GM12875 (cell line): ENCODE data around the gene CSF1.

Source experiments
- H3K4me3 ChIP-seq: one replicate; pipeline ENCODE4 v1.5.1; 2011; ENCODE audit warnings: low read depth, low read length, control low read depth
- TF ChIP-seq, protein P1 (sequence below): IDR thresholded peaks from 2 replicates; pipeline ENCODE4 v1.5.1; 2011; ENCODE audit warnings: low read depth, mild to moderate bottlenecking, control low read depth, inconsistent platforms, low read length, moderate library complexity, borderline replicate concordance; ENCODE audit not compliant: insufficient read depth

The CSF1 gene

DNA sequence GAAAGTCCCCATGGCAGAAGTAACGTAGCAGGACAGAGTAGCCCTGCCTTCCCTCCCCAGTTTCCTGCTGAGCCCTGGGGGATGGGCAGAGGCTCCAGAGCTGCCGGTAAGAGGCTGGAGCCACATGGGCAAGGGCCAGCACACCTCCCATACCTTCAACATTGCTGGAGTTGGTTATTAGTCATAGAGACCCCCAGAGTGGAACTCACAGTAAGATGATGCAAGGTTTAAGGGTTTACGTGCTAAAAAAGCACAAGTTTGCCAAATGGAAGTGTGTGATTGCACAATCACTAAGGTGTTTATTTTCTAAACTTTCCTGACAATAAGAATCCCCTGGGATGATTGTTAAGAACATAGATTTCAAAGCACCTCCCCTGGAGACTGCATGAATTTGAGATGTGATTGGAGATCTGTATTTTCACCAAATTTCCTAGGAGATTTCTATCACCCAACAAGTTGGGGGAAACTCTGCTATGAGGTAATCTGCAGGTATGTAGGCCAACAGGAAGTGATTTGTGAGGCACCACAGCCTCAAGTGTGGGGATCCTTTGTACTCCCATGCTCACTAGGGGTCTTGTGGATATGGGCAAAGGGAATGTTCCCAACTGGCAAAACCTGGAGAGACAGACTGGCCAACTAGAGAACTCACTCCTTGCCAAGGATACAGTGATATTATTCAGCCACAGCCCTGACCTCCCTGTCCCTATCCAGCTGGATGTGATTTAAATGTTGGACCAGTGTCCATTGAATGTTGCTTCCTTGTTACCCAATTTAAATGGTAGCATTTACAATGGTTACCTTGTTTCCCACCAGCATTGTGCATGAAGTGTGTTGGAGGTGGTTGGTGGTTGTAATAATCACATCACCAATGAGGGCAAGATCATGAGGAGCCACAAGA, 37.1 kb upstream of the CSF1 start:
- TF ChIP-seq, protein P1, sequence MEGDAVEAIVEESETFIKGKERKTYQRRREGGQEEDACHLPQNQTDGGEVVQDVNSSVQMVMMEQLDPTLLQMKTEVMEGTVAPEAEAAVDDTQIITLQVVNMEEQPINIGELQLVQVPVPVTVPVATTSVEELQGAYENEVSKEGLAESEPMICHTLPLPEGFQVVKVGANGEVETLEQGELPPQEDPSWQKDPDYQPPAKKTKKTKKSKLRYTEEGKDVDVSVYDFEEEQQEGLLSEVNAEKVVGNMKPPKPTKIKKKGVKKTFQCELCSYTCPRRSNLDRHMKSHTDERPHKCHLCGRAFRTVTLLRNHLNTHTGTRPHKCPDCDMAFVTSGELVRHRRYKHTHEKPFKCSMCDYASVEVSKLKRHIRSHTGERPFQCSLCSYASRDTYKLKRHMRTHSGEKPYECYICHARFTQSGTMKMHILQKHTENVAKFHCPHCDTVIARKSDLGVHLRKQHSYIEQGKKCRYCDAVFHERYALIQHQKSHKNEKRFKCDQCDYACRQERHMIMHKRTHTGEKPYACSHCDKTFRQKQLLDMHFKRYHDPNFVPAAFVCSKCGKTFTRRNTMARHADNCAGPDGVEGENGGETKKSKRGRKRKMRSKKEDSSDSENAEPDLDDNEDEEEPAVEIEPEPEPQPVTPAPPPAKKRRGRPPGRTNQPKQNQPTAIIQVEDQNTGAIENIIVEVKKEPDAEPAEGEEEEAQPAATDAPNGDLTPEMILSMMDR, result no peak
- H3K4me3 ChIP-seq, result no peak overlapping the region

DNA sequence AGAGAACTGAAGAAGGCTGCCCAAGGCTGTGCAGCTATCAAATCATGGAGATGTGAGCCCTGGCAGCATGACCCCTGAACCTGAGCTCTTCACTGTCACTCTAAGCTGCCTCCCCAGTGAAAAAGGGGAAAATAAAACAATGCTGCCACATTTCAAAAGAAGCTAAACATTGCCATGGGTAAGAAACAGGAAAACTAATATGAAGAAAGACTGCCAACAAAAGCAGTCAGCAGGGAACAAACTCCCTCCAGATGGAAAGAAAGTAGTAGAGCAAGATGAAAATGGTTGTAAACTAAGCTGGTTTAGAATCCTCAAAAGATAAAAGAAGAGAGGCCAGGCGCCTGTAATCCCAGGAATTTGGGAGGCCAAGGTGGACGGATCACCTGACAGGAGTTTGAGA, 36.2 kb upstream of the CSF1 start:
- TF ChIP-seq, protein P1, result no peak

DNA sequence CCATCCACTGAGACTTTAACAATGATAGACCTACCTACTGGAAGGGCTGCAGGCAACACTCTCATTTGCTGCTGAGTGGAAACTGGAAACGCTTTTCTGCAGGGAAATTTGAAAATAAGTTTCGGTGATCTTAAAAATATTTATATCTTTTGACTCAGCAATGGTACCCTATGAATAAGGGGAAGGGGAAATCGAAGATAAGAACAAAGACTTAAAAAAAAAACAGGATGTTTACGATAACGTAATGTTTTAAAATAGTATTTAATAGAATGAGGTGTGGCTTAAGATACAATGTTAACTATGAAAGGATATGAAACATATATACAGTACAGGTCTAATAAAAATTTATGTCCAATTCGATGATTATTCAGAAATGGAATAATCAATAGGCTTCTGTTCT, 34.8 kb upstream of the CSF1 start:
- no peak overlapping the region for H3K4me3 ChIP-seq
- TF ChIP-seq, protein P1, result no peak

More for the DNA sequence above, 36.2 kb upstream of the CSF1 start:
- no peak overlapping the region for H3K4me3 ChIP-seq

DNA sequence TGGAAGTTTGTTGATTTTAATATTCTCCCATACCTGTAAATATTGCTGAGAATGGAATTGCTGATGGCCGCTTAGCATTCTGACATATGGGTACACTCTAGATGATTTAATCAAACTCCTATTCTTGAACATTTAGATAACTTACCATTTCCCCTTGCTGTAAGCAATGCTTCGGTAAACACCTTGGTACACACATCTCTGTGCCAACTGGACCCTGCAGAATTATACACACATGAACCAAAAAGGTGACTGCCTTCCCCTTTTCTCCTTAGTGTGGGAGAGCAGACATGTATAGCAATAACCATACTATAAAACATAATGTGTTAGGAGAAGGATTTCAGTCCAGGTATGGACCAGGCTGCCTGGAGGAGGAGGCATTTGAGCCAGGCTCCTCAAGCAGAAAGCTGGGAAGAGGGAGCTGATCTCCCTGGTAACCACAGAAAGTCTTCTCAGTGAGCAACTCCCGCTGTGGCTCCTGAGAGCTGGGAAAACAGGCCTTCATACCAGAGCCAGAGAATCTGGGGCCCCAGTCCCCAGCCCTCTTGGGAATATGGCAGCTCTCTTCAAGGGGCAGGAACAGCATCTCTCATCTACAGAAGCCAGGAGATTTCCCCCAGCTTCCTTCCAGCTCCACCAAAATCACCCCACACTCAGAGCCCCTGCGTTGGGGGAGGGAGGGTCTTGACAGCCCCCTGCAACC, 33.9 kb upstream of the CSF1 start:
- H3K4me3 ChIP-seq, result no peak overlapping the region
- TF ChIP-seq, protein P1, result no peak

DNA sequence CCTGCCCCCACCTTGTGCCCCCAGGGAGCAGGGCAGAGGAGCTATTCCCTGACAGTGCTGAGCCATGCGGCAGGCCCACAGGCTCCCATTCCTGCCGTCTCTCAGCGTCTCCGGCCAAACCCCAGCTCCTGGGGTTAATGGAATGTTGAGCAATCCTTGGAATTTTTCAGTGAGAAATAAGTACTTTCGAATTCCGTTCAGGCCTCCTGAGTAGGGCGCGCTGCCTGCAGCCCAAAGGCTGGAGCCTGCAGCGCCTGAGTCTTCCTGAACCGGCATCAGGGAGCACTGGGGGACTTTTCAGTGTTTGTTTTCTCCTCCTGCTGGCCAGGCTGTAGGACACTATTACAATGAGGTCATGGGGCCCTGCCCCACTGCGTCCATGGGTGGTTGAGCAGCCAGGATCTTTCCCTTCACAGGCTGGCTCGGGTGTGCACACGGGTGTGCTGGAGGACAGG, 33.3 kb upstream of the CSF1 start:
- no peak overlapping the region for H3K4me3 ChIP-seq
- TF ChIP-seq, protein P1, result no peak

DNA sequence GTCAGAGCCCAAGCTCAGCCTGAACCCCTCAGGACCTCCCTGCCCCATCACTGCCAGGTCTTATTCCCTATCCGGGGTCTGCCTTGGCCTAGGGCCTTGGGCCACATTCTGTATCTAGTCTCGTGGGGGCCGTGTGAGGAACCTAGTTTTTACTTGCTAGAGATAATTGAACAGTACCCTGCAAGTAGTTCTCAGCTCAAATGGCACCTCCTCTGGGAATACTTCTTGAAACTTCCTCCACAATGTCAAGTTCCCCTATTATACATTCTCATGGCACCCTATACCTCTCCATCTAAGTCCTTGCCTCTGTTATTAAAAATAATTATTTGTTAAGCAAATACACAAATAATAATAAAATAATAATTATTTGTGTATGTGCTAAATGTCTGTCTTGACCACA, 32.9 kb upstream of the CSF1 start:
- TF ChIP-seq, protein P1, result no peak
- no peak overlapping the region for H3K4me3 ChIP-seq
